Measurements from ENCODE around the gene CNTNAP2.

GRCh38 chr7:148290538-148290937 is 2173.9 kb downstream of the CNTNAP2 start:
- TF ChIP-seq CTCF (IDR thresholded peaks at IDR 0.05; ENCODE audit: insufficient read depth, low read length, poor library complexity, severe bottlenecking) = no peak
- no peak for TF ChIP-seq EZH2phosphoT487 (conservative IDR thresholded peaks at IDR 0.05; ENCODE audit: low read length)
